HG03066 (cell line): ENCODE results near the gene HOXA4.

Experiments used
- ATAC-seq: cut with Tn5 transposase; IDR thresholded peaks from one replicate; pipeline ENCODE4 v1.9.1; 2021; ENCODE audit warnings: low read depth; ENCODE audit not compliant: unreplicated experiment

HOXA4 gene

DNA sequence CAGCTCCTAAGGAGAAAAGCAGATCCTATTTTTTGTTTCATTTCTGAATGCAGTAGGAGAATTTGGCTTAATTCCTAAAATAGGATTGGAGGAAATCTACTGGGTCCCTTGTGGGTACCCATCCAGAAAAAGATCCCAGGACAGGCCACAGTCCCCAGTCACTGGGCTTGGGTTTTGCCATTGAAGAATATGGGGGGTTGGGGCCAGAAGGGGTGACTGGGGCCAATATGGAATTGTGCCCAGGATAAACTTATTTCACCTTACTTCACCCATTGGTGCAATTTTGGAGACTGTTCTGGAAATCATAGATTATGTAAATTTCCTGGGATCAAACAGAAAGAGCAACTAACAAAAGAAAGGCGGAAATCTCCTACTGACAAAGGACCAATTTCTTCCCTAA is 7.9 kb upstream of the HOXA4 start:
- no peak for ATAC-seq

DNA sequence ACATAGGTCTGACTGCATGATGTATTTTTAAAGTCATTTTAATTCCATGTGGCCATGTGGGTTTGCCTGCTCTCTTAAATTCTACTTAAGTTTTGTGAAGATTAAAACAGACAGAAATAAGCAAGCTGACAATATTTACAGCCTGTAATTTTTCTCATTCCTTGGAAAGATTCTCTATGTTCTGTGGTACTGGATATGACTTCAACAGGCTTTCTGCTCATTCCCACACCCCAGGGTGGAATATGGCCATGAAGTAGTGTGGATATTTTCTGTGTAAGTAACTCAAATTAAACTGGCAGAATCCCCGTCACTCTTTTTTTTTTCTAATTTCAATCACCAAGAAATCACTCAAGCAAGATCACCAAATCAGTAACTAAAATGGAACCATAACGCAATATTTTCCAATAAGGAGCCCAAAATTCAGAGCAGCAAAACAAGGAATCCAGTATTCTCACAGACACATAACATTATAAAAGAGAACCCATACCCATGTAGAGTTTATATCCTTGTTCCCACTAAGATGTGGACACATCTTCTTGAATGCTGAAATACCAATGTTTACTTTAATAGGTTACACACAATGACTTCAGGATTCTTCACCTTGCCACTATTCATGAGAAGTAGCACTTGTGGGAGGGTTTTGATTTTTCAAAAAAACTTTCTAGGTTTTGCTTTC is 7.2 kb upstream of the HOXA4 start:
- no peak for ATAC-seq

DNA sequence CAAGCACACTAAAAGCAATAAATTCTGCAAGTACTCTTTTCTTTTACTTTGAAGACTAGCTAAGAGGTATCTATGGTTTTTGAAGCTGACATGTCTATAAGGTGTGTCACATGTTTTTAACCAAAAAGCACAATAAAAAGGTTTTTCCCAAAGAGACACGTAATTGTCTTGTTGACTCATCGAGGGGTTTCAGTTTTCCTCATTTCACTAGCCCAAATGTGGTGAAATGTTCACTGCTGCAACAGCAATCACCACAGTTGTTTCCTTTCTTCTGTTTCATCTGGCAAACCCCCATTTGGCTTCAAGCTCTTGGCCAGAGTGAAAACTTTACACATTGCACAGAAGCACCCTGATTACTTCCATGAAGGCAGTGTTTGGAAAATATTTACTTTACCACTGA is 3.8 kb upstream of the HOXA4 start:
- no peak for ATAC-seq

DNA sequence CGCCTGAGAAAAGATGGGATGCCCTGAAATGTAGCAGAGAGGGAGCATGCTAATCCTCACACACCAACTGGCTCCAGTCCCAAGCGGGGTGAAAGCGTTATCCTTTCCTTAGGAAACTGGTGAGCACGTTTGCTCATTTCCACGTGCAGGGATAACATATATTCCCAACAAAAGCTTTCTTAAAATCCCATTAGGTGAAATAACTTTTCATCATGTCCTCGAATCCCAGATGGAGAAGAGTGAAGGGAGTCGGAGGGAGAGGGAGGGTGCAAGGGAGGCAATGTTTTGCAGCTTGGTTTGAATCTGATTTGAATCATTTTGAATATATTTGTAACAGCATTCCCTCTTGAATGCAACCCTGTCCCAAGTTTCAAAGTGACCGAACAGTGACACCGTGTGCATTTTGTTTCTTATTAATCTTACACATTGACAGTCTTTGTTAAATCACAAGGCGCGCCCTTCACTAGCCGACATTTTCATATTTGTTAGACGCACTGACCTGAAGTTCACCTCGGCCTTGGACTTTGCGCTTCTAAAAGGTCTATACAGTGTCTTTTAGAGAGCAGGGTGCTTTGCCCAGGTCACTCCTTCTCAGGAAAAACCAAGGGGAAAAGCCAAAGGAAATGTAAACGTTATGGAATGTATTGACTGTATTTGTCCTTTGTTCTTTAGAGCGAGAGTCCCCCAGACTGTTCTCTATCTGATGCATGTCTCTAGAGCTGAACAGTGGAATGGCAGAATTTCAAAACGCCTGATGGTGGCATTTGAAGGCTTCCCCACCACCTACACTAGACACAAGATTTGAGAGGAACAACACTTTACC is 3.1 kb upstream of the HOXA4 start:
- ATAC-seq: no peak

DNA sequence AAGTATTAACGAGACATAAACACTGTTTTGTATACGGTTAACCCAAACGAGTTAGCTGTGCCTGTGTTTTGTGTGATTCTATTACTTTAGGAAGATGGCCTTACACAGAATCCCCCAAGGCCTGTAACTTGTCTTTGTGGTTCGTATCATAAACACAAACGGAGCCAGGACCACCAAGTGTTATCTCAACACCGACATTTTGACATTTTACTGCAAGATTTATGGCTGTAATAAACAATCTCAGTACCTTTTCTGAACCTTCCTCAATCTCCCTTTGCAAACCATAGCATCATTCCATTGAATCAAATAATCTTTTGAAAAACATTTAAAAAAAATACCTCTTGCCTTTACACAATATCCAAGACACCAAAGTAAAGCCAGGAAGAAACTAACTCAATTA is 2.4 kb upstream of the HOXA4 start:
- no peak for ATAC-seq

DNA sequence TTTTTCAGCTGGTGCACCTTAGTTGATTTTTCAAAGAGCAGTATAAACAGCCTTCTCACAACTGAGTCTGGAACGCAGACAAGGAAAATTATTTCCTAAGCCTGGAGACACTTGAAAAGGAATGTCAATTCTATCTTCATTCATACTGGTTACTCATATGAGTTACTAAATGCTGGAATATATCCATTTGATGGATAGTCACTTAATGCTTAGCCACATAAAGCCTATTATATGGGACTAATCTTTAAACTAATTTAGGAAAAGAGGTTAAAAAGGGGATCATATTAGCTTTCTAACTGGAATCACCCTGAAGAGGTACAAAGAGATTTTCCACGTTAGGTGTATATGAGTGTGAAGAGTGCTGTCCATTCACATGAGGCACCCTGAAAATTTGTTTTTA is 1.7 kb upstream of the HOXA4 start:
- no peak for ATAC-seq

DNA sequence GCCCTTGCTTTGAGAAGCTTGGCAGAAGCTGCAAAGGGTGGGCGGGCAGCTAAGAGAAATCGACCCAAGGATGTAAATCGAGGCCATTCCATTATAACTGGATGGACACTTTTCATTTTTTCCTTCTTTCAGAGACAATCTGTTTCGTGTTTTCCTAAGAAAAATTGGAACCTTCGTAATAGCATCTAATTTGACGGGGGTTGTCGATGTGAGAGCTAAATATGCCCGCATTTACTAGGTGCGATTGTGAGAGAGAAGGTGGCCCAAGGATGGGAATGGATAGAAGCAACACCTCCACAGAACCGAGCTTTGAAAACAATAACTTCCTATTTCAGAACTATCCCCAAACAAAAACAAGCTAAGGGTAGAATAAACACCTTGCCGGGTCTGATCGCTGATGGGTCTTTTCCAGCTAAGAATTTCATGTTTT is 848 bp upstream of the HOXA4 start:
- ATAC-seq: no peak

DNA sequence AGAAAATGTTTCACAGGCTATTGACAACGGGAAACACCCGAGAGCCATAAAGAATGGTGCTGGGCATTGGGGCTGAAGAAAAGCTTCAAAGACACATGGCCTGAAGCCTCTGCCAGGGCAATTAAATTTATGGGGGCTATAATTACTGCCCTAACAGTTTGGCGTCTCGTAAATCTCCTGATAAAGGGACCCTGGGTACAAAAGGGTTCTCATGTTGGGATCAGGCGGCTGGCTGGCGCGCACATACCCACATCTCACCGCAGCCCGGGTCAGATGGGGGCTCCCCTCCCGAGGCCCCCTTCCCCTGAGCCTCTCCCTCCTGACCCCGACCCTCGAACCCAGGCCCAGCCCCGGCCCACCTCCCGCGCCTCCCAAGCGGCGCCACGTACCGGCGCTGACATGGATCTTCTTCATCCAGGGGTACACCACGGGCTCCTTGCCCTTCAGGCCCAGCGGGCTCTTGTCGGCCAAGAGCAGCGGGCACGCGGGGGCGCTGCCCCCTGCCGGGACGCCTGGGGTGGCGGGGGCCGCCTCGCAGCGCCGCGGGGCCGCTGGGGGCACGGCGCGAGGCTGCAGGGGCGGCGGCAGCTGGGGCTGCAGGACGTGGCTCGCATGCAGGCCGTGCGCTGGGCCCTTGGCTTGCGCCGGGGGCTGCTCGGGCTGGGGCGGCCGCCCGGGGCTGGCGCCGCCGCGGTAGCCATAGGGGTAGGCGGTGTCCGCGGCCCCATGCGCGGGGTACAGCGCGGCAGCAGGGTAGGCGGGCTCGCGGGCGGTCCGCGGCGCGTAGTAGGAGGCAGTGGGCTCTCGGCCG is 623 bp downstream of the HOXA4 start:
- no peak for ATAC-seq

DNA sequence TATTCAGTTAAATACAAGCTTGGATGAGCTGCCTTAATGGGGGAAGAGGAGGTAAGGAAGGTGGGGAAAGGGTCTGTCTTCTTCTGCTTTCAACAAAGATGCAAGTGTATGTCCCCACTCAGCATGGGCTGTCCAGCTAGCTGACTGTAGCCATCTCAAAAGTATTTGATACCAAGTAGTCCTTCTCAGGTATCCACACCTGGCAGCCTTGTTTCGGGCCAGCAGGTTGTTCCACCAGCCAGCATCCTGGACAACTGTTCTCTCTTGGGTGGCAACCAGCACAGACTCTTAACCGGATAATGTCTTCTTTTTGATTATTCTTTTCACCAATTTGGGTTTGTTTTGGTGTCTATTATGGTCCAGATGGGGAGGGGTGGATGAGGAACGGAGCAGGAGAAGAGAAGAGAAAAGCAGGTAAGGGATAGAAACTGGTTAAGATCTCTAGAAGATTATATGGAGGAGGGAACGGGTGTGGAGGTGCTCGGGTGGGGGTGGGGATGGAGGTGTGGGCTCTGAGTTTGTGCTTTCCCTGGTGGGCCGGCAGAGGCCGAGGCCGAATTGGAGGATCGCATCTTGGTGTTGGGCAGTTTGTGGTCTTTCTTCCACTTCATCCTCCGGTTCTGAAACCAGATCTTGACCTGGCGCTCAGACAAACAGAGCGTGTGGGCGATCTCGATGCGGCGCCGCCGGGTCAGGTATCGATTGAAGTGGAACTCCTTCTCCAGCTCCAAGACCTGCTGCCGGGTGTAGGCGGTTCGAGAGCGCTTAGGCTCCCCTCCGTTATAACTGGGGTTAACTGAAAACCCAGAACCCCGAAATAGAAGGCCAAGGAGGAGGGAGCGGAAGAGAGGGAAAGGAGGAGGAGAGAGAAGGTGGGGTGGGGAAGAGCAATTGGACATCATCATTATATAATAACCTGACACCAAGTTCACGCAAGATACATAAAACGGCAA is 1.5 kb downstream of the HOXA4 start:
- no peak for ATAC-seq

DNA sequence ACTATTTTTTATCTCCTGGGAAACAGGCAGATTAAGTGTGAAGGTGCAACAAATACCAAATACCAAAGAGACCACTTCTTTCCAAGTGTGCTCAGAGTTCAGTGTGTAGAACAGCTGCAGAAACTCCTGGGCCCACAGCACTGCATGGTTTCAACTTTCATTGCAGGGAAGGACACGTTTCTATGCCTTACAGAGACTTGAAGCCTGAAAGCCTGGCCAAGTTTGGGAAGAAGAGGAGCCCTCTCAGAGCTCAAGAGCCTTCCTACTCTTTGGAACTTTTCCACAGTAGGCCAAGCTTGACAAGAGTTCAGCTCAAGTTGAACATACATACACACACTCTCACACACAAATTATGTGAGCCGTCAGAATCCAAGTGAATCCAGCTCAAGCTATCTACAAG is 2.5 kb downstream of the HOXA4 start:
- ATAC-seq: no peak

DNA sequence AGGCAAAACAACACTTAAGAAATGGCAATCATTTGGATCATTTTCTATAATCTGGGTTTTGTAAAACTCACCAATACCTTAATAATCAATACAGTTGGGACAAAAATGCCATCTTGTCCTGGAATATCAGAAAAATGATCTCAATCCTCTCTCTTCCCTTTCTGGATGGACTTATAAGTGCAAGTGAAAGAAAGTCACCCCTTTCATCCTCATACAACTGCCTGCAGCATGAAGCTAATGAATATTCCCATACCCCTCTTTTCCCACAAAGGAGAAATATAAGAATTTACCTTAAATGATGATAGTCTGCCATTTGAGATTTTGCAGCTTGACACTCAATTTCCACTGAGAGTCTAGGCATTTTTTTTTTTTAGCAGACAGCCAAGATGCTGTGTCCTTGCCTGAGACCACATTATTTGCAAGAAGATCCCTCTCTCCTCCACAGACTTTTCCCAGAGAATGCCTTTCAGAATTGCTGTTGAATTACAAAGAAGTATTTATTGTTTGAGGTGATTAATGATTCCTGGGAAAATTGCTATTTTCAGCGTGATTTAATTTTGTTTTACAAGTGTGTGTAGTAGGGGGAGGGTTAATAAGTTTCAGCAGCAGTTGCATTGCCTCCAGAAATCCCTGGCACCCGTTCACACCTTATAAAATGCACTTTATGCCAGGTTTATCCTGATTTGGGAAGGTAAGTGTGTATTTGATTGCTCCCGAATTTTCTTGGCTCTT is 3.8 kb downstream of the HOXA4 start:
- ATAC-seq: no peak

DNA sequence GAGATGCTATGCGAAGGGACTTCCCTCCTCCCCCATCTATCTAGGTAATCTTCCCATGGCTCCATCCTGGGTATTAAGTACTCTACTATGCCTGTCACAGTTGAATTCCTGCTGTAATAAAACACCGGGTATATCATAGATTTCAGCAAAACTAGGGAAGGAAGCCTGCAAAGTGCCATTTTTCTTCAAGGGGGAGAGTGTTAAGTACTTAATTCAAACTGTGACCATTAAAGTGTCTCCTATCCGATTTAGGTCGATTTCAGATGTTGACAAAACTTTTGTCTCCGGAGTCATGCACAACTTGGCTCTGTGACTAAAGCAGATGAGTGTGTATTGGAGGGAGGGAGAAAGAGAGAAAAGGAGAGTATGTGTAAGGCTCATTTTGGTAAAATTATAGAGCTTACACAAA is 4.6 kb downstream of the HOXA4 start:
- no peak for ATAC-seq

DNA sequence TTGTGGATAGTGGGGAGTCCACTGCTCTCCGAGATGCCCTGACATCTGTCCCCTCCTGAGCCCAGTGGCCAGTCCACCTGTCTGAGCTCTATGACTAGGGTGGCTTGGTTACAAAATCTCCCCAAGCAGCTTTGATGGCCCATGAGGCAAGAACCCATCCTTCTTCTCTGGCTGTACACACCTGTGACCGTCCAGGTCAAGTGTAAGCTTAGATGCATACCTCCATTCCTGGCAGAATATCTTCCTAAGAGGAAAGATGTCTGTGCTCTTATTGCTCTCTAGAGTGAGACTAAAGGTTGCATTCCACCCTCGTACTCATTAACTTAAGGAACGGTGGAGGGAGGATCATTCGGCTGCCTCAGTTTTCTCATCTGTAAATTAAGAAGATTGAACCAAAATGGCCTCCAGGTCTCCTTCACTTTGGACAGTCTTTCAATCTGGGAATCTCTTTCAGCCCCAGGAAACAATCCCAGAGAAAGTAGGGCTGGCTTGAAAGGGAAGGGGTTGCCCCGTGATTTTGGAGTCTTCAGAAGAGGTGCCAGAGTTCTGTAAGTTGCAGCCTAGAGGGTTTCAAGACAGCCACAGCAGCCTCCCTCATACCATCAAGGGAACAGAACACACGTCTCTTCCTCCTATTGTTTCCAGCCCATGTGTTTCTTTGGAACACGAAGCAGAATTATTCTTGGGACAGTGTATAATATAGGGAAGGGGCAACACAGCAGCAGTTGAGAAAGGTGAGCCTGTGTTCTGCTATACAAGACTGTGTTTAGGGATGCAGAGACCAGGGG is 5.5 kb downstream of the HOXA4 start:
- no peak for ATAC-seq

DNA sequence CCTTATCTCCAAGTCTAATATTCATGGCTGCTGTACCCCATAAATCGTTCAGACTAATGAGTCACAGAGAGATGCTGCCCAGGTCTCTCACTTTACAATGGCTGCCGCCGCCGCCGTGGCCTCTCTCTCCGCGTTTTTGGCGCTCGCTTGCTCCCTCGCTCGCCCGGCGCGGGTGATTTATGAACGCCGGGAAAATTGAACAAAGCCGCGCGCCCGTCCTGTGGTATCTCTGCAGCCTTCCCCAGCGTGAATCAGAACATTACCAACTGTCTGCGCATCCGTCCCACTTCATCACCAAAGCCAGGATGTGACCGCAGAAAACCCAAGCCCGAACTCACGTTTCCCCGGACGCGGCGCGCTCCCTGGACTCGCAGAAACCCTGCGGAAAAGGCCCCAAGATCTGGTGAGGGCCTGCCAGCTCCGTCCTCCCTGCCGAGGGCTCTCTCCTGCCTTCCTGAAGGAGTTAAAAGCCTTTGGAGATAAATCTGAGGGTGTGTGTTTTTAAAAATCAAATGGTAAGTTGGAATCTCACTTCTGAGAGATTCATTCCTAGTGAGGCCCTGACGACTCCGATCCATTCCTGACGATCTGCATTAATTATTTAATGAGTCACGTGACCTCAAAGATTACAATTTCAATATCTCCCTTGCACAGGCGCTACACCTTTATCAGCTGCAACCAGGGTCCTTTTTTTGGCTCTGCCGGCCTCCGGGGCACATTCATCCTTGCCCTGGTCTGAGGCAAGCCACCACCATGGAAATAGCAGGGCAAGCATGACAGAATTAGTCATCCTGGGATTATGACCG is 6.3 kb downstream of the HOXA4 start:
- no peak for ATAC-seq

DNA sequence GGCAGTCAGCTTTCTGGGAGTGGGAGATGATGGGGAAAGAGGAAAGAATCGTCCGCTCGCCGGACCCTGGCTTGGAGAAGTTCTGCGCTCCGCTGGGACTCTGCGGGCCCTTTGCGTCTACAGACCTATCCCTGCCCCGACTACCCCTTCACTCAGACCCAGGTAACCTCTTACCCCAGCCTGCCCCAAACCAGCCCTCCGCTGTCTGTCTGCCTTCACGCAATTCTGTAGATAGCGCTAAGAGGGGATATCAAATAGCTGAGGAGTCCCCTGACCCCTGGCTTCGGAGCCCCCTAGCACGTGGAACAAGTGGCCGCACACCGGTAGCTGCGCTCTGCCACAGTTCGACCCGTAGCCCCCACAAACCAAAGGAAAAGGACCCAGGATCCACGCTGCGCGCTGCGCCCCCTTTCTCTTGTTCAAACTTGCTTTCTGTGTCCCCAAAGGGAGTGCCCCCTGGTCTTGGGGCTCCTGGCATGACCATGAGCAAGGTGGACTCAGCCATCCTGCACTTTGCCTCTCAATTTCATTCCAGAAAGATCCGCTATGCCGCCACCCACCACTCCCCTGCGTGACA is 7.0 kb downstream of the HOXA4 start:
- ATAC-seq: no peak

DNA sequence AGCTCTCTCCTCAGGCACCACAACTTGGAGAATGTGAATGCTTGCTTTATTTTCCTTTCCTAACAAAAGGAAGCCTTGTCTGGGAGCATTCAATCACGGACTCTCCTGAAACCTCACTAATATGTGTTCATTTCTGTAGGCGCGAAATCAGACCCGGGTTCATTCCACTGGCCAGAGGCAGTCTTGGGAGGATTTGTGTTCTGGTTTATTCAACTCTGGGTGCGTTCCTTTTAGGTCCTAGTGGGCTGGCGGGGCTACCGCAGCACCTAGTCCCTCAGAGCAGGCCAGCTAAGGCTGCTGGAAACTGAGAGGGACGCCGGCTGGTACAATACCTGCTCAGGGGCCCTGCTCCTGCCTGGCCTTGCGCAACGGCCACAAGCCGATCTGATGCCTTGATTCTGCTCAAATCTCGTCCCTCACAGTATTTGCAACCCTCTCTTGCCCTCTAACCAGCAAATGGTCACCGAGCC is 7.5 kb downstream of the HOXA4 start:
- ATAC-seq: no peak

DNA sequence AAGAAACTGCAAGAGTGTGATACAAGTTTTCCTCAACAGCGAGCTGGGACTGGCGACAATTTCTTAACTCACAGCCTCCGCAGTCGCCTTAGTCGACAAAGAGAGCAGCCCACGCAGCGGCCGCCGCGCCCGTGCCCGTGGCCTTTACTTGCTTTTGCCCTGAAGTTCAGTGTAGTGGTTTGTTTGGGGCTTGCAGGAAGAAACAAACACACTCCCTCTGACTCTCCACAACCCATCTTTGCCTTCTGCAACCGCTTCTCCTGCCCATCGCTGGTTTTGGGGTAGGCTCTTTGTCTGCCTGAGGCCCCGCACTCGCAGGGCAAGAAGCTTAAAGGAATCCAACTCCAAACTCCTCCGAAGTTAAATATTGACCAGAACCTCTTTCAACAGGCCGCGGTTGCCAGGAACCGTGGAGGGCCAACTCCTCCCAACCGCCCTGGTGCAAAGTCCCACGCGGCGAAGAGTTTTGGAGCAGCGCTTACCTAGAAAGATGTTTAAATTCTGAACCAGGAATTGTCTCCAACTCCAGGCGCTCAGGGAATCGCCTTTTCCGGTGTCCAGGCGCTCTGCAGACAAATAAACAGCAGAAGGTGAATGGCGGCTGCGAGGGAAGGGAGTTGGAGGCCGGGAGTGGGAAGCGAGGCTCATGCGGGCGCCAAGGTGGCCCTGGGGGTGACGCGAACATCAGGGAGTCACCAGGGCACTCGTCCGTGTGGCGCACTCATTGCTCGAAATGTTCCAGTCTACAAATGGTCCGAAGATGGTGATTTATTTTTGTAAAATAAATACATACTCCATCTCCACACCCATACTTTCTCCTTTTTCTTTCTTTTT is 8.3 kb downstream of the HOXA4 start:
- no peak for ATAC-seq
